ENCODE results near the gene CPN1.

- TF ChIP-seq POLR2A (IDR thresholded peaks at IDR 0.05; ENCODE audit: low read depth, low read length), result no peak
- TF ChIP-seq POLR2AphosphoS5 (IDR thresholded peaks at IDR 0.05; ENCODE audit: low read depth, low read length), result no peak
Observed at GRCh38 chr10:100022403-100022802, 59.3 kb downstream of the CPN1 start.

Measured in GM12892 (cell line).